ENCODE data around the gene AFAP1L1. TPM values are rescaled to one million over a fixed set of nuclear protein-coding genes. Genes with fewer than 3 reads are reported as not detected.

Gene AFAP1L1
- total RNA-seq, 1 experiment from 2014 or later: 15.2 TPM

GRCh38 chr5:149372076-149372795 is 100.6 kb downstream of the AFAP1L1 start:
- ChIA-PET CTCF (interaction anchor here (0.6 to 1.2 kb wide), 4 partner anchors 10 to 107 kb away, joined by 3 to 8 read pairs (median 4); no protein-coding TSS in a partner anchor), POLR2A (interaction anchor here (0.8 kb wide), 2 partner anchors 26 to 190 kb away, joined by 3 to 16 read pairs; no protein-coding TSS in a partner anchor)
- in situ Hi-C loops (cut with HindIII; ENCODE audit: low pct_unique_long_range_greater_than_20kb, low sequenced_read_pairs): no loop called here
- Histone ChIP-seq H3K9me3 (ENCODE audit: control insufficient read depth, insufficient read depth, low read depth, low read length) (no peaks in the 10 kb centered on the region), H3K4me3 (ENCODE audit: low read depth in 2 of 2, low read length in 2 of 2) (no peak overlapping the region), H3K4me1 (ENCODE audit: control insufficient read depth, insufficient read depth, low read length) (no peaks in the 10 kb centered on the region), H3K27ac (ENCODE audit: low read length) (no peak overlapping the region), H3K36me3 (ENCODE audit: control insufficient read depth, insufficient read depth, low read length) (no peaks in the 10 kb centered on the region), H3K27me3 (ENCODE audit: control insufficient read depth, insufficient read depth, low read length) (no peaks in the 10 kb centered on the region)
- DNase-seq (ENCODE audit: low read depth, low spot score) (no peak), ATAC-seq (no peak)
- BruUV-seq (replicated peaks): no TSS peak
- intact Hi-C loops (cut with micrococcal nuclease; ENCODE audit: unreplicated experiment): no loop called here
- no peak for TF ChIP-seq TCF7L2 (IDR thresholded peaks at IDR 0.05; ENCODE audit: low read depth, low read length)
- TF ChIP-seq, protein P1, sequence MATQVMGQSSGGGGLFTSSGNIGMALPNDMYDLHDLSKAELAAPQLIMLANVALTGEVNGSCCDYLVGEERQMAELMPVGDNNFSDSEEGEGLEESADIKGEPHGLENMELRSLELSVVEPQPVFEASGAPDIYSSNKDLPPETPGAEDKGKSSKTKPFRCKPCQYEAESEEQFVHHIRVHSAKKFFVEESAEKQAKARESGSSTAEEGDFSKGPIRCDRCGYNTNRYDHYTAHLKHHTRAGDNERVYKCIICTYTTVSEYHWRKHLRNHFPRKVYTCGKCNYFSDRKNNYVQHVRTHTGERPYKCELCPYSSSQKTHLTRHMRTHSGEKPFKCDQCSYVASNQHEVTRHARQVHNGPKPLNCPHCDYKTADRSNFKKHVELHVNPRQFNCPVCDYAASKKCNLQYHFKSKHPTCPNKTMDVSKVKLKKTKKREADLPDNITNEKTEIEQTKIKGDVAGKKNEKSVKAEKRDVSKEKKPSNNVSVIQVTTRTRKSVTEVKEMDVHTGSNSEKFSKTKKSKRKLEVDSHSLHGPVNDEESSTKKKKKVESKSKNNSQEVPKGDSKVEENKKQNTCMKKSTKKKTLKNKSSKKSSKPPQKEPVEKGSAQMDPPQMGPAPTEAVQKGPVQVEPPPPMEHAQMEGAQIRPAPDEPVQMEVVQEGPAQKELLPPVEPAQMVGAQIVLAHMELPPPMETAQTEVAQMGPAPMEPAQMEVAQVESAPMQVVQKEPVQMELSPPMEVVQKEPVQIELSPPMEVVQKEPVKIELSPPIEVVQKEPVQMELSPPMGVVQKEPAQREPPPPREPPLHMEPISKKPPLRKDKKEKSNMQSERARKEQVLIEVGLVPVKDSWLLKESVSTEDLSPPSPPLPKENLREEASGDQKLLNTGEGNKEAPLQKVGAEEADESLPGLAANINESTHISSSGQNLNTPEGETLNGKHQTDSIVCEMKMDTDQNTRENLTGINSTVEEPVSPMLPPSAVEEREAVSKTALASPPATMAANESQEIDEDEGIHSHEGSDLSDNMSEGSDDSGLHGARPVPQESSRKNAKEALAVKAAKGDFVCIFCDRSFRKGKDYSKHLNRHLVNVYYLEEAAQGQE (IDR thresholded peaks at IDR 0.05; ENCODE audit: insufficient read depth in 1 of 2, low read depth in 2 of 2, low read length in 1 of 2): no peak
- TF ChIP-seq SIN3A (IDR thresholded peaks at IDR 0.05; ENCODE audit: borderline replicate concordance, insufficient read depth, low read depth, low read length): no peak
- TF ChIP-seq, protein P2, sequence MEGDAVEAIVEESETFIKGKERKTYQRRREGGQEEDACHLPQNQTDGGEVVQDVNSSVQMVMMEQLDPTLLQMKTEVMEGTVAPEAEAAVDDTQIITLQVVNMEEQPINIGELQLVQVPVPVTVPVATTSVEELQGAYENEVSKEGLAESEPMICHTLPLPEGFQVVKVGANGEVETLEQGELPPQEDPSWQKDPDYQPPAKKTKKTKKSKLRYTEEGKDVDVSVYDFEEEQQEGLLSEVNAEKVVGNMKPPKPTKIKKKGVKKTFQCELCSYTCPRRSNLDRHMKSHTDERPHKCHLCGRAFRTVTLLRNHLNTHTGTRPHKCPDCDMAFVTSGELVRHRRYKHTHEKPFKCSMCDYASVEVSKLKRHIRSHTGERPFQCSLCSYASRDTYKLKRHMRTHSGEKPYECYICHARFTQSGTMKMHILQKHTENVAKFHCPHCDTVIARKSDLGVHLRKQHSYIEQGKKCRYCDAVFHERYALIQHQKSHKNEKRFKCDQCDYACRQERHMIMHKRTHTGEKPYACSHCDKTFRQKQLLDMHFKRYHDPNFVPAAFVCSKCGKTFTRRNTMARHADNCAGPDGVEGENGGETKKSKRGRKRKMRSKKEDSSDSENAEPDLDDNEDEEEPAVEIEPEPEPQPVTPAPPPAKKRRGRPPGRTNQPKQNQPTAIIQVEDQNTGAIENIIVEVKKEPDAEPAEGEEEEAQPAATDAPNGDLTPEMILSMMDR (IDR thresholded peaks at IDR 0.05): no peak
- TF ChIP-seq POLR2AphosphoS5 (IDR thresholded peaks at IDR 0.05; ENCODE audit: low read depth, low read length): no peak

GRCh38 chr5:149372932-149373331 is 101.3 kb downstream of the AFAP1L1 start:
- ChIA-PET CTCF (no interaction called here), POLR2A (no interaction called here)

More at GRCh38 chr5:149372932-149373331, 101.3 kb downstream of the AFAP1L1 start:
- Histone ChIP-seq H3K4me1 (ENCODE audit: control insufficient read depth, insufficient read depth, low read length) (no peaks in the 10 kb centered on the region), H3K27ac (ENCODE audit: low read length) (no peak overlapping the region), H3K4me3 (ENCODE audit: low read depth in 2 of 2, low read length in 2 of 2) (no peak overlapping the region), H3K36me3 (ENCODE audit: control insufficient read depth, insufficient read depth, low read length) (no peaks in the 10 kb centered on the region), H3K27me3 (ENCODE audit: control insufficient read depth, insufficient read depth, low read length) (no peaks in the 10 kb centered on the region), H3K9me3 (ENCODE audit: control insufficient read depth, insufficient read depth, low read depth, low read length) (no peaks in the 10 kb centered on the region)
- DNase-seq (ENCODE audit: low read depth, low spot score) (no peak), ATAC-seq (no peak)
- intact Hi-C loops (cut with micrococcal nuclease; ENCODE audit: unreplicated experiment) (no loop called here), in situ Hi-C loops (cut with HindIII; ENCODE audit: low pct_unique_long_range_greater_than_20kb, low sequenced_read_pairs) (no loop called here)
- BruUV-seq (replicated peaks): no TSS peak
- TF ChIP-seq, protein P2 (IDR thresholded peaks at IDR 0.05): no peak
- TF ChIP-seq POLR2AphosphoS5 (IDR thresholded peaks at IDR 0.05; ENCODE audit: low read depth, low read length) (no peak), TCF7L2 (IDR thresholded peaks at IDR 0.05; ENCODE audit: low read depth, low read length) (no peak), SIN3A (IDR thresholded peaks at IDR 0.05; ENCODE audit: borderline replicate concordance, insufficient read depth, low read depth, low read length) (no peak)
- TF ChIP-seq, protein P1 (IDR thresholded peaks at IDR 0.05; ENCODE audit: insufficient read depth in 1 of 2, low read depth in 2 of 2, low read length in 1 of 2): no peak
